ENCODE measurements around the gene TOM1L1. TPM values are rescaled to one million over a fixed set of nuclear protein-coding genes. Genes with fewer than 3 reads are reported as not detected.

Gene TOM1L1
- total RNA-seq, 1 experiment from 2014 or later, result 44.6 TPM

- no peaks in the 10 kb centered on the region for H3K27me3 ChIP-seq (ENCODE audit: insufficient read depth, low read length)
- no peak for TF ChIP-seq CTCF (conservative IDR thresholded peaks at IDR 0.05)
- no peak overlapping the region for H2BK12ac ChIP-seq (ENCODE audit: insufficient read length, low read depth, low read length)
- Mint-ChIP-seq H3K4me1 (no peaks in the 10 kb centered on the region), H3K36me3 (ENCODE audit: insufficient read depth in 1 of 3, low read depth in 3 of 3) (peaks cover 27 to 60% (median 46%) of the 10 kb centered on the region in 3 experiments; a peak in 6 of 7 replicates), H3K27me3 (ENCODE audit: low read depth) (no peaks in the 10 kb centered on the region), H3K4me3 (no peak overlapping the region), H3K27ac (no peak overlapping the region), H3K9me3 (no peaks in the 10 kb centered on the region)
- H3K18ac ChIP-seq (ENCODE audit: insufficient read length, low read depth, low read length), result no peak overlapping the region
- no peak overlapping the region for H3K56ac ChIP-seq (ENCODE audit: insufficient read length, low read depth, low read length)
- no peak overlapping the region for H4K91ac ChIP-seq (ENCODE audit: insufficient read length, low read depth, low read length)
- no peak overlapping the region for H3K14ac ChIP-seq (ENCODE audit: insufficient read depth, low read length)
- no peaks in the 10 kb centered on the region for H3K4me1 ChIP-seq (ENCODE audit: insufficient read depth, low read length)
- H3K23me2 ChIP-seq (ENCODE audit: insufficient read length, low read depth, low read length, poor library complexity, severe bottlenecking), result no peaks in the 10 kb centered on the region
- H2BK15ac ChIP-seq (ENCODE audit: low read depth, low read length), result no peak overlapping the region
- no peak overlapping the region for H2BK20ac ChIP-seq (ENCODE audit: low read depth, low read length, poor library complexity, severe bottlenecking)
- no peak overlapping the region for H3T11ph ChIP-seq (ENCODE audit: low read length)
- H3K23ac ChIP-seq (ENCODE audit: insufficient read length, low read depth, low read length), result no peak overlapping the region
- H3K4ac ChIP-seq (ENCODE audit: low read depth, low read length), result no peak overlapping the region
- no peak overlapping the region for H3K9ac ChIP-seq (ENCODE audit: extremely low read depth, insufficient read length, low read length)
- no peak overlapping the region for H2AK5ac ChIP-seq (ENCODE audit: insufficient read length, low read length)
- WGBS (ENCODE audit: extremely low coverage, insufficient read length, low lambda C conversion rate), result no CpG with 5 or more reads among the region's 1 CpG
- no peak overlapping the region for H2AFZ ChIP-seq (ENCODE audit: low read length)
- H3K79me1 ChIP-seq (ENCODE audit: insufficient read depth, low read depth, low read length, poor library complexity, severe bottlenecking), result no peaks in the 10 kb centered on the region
- no peak overlapping the region for H3K27ac ChIP-seq (ENCODE audit: insufficient read length, low read depth, low read length)
- no peaks in the 10 kb centered on the region for H3K9me3 ChIP-seq (ENCODE audit: control insufficient read depth, low read depth, low read length)
- H4K5ac ChIP-seq (ENCODE audit: insufficient read length, low read depth, low read length), result no peak overlapping the region
- DNase-seq, result no peak
- no peak overlapping the region for H2BK5ac ChIP-seq (ENCODE audit: insufficient read length, low read length)
- H4K8ac ChIP-seq (replicated peaks; ENCODE audit: insufficient read length, low read depth, low read length), result no peak overlapping the region
- H4K20me1 ChIP-seq (ENCODE audit: control insufficient read depth, insufficient read depth, insufficient read length), result no peaks in the 10 kb centered on the region
- no peak overlapping the region for H3K4me2 ChIP-seq (ENCODE audit: insufficient read depth, insufficient read length, low read length)
- H3K79me2 ChIP-seq (ENCODE audit: insufficient read depth, low read length), result no peaks in the 10 kb centered on the region
- no peak overlapping the region for H2BK120ac ChIP-seq (ENCODE audit: low read depth, low read length, poor library complexity, severe bottlenecking)
These were observed 40.6 kb downstream of the TOM1L1 start for GRCh38 chr17:54941285-54941684.
